C4-2B (cell line): Measurements from ENCODE around the gene RALA.

Source experiments
- ZFX ChIP-seq: fragments of 450-650 bp; IDR thresholded peaks from 2 replicates; pipeline ENCODE4 v1.6.1; 2017
- TF ChIP-seq, protein P1 (sequence below): fragments of 450-650 bp; conservative IDR thresholded peaks from 2 replicates; pipeline ENCODE4 v1.5.1; 2017; ENCODE audit warnings: mild to moderate bottlenecking

DNA sequence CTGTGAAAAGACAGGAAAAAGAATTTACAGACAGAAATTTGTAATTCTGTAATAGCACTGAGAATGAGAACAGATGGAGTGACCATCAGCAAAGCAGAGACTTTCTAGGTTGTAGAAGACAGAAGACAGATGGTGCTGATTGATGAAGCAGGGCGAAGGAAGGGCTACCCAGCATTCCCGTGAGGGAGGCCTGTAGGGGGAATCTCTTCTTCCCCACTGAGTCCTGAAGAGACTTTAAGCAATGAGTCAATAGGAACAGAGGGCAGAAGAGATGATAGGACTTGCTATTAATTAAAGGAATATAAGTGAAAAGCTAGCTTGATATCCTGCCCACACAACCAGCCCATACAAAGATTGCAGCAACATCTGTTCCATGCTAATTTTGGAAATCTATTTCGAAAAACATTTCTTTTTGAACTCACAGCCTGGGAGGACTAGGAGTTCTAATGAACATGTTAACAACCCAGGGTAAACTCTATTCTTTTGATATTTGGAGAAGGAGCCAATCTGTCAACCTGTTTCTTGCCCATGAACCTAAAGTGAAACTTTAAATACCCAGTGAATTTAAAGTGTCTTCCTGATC, 44.1 kb downstream of the RALA start:
- TF ChIP-seq, protein P1, sequence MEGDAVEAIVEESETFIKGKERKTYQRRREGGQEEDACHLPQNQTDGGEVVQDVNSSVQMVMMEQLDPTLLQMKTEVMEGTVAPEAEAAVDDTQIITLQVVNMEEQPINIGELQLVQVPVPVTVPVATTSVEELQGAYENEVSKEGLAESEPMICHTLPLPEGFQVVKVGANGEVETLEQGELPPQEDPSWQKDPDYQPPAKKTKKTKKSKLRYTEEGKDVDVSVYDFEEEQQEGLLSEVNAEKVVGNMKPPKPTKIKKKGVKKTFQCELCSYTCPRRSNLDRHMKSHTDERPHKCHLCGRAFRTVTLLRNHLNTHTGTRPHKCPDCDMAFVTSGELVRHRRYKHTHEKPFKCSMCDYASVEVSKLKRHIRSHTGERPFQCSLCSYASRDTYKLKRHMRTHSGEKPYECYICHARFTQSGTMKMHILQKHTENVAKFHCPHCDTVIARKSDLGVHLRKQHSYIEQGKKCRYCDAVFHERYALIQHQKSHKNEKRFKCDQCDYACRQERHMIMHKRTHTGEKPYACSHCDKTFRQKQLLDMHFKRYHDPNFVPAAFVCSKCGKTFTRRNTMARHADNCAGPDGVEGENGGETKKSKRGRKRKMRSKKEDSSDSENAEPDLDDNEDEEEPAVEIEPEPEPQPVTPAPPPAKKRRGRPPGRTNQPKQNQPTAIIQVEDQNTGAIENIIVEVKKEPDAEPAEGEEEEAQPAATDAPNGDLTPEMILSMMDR, result no peak
- TF ChIP-seq ZFX, result no peak
